ENCODE data around the gene ZC3HAV1.
"Not testable (repeated sequence)": the region's sequence is repeated elsewhere in the genome, so short reads cannot be mapped to it uniquely, and the experiment has no call there.

Gene ZC3HAV1

DNA sequence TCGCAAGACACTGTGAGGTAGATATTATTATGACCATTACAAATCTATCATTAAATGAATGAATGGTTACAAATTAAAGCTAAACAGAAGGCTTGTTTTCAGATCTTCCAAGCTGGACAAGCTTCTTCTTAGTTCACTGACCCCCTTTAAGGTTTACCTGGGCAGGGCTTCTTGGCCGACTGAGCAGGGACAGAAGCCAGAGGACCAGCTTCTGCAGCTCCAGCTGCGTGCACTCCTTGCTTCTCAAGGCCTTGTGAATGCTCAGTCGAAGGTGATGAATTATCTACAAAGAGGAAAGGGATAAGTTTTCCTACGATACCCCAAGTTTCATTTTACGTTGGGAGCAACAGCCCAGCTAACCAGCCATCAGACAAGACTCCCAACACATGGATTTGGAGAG lies 83.0 kb downstream of the ZC3HAV1 start:
- DNase-seq (ENCODE audit: low read depth in 1 of 2, low spot score in 1 of 2), result no peak

DNA sequence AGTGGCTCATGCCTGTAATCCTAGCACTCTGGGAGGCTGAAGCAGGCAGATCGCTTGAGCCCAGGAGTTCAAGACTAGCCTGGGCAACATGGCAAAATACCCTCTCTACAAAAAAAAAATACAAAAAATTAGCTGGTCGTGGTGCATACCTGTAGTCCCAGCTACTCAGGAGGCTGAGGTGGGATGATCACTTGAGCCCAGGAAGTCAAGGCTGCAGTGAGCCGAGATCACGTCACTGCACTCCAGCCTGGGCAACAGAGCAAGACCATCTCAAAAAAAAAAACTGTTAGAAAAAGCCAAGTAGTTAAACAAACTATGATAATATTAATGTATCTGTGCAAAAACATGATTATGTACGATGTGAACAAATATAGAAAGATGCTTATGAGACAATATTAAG lies 83.7 kb downstream of the ZC3HAV1 start:
- DNase-seq (ENCODE audit: low read depth in 1 of 2, low spot score in 1 of 2), result not testable (repeated sequence)

DNA sequence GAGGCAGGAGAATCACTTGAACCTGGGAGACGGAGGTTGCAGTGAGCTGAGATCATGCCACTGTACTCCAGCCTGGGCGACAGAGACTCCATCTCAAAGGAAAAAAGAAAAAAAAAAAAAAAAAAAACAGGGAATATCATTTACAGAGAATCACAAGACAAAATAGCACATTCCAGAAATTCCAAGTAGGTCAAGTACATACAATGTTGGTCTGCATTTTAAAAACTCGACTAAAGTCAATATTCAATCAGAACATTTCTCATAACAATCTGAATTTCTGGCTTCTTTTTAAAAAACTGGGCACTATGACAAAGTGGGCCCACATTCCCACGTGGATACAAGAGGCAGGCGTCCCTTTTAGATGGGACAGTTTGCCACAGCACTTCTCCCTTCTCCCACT lies 86.4 kb downstream of the ZC3HAV1 start:
- no peak for DNase-seq (ENCODE audit: low read depth in 1 of 2, low spot score in 1 of 2)

DNA sequence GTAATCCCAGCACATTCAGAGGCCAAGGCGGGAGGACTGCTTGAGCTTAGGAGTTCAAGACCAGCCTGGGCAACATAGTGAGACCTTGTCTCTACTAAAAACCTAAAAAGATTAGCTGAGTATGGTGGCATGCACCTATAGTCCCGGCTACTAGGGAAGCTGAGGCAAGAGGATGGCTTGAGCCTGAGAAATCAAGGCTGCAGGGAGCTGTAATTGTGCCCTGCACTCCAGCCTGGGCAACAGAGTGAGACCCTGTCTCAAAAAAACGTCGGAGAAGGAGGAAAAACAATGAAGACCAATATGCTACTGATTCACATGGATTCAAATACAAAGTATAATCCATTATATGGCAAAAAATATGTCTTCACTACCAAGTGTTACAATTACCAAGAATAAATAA lies 87.2 kb downstream of the ZC3HAV1 start:
- no peak for DNase-seq (ENCODE audit: low read depth in 1 of 2, low spot score in 1 of 2)

DNA sequence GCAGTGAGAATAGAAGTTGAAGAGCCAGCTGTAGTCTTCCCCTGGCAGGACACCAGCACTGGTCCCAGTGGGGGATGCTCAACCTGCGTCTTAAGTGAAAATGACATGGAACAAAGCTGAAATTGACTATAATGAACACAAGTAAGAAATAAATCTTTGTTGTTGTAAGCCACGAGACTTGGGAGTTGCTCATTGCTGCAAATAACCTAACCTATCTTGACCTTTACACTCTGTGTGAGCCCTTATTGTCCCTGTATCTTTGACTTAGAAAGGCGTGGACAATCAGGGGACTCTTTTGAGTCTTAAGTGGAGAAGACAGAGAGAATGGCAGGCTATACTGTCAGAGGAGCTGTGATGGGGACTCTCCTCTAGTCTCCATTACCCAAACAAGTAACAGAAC lies 90.6 kb downstream of the ZC3HAV1 start:
- DNase-seq (ENCODE audit: low read depth in 1 of 2, low spot score in 1 of 2), result no peak

DNA sequence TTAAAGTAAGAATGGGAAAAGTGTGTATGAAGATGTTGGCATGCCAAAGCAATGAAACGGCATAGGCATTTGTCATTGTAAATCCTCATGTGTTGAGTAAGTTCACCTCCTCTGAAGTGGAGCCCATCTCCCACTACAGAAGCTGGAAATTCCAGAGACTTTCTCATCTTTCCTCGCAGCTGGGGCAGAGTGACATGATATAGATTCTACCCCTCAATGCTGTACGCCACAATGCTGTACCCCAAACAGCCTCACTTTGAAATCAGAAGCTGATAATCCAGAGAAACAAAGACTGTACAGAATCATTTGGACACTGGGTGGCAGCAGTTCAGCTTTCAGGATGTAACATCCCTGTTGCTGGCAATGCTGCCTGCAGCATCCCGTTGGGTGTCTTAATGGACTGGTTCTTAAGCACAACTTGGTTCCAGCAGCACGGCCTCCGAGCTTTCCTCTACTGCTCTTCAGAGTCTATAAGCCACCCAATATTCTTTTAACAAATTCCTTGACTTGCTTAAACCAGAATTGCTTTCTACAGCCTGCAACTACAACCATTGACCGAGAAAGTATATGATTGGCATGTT lies 92.5 kb downstream of the ZC3HAV1 start:
- DNase-seq (ENCODE audit: low read depth in 1 of 2, low spot score in 1 of 2), result peak; percentile 24 to 56

DNA sequence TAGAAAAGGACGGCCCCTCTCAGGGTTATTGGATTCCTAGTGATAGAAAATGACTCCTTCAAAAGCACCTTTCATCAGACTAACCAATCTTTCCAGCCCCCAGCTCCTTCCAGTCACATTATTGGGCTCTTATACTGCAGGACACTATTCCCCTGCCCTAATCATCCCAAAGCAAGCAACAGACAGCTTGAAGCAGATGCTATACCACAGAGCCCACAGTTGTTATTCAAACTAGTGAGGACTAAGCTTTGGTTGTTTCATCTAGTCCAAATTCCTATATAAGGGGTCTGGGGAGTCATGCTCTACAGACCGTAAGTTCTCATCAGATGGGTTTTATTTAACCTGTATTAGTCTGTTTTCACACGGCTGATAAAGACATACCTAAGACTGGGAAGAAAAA lies 98.1 kb downstream of the ZC3HAV1 start:
- no peak for DNase-seq (ENCODE audit: low read depth in 1 of 2, low spot score in 1 of 2)

DNA sequence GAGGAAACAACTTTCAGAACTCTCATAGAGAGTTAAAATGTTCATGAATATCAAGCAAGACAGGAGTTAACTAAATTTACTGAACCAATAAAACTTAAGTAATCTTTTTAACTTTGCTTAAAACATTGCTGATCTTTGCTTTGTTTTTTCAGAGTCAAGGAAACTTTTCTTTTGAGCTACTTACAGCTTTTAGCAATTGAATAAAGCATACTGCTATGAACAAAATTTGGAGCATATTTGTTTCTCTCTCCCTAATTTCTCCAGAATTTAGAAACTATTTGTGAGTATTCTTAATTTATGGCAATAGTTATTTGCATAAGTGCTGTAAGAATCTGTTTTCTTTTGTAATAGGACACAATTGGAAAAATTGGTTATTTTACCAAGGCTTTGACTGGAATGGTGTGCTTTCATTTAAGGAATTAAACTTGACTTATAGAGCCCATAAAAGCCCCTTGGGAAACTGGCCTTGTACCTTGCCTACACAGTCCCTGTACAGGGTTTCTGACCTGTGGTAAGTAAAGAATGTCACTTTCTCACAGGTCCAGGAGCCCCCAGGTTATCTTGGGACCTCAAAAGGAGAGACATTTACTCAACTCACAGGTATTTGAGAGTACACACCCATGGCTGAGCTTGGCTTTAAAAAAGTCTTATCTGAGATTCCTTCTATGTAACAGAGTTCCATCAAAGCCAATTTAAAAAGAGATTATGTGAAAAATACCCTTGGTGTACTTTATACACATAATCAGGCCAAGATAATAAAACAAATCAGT lies 105.0 kb downstream of the ZC3HAV1 start:
- no peak for DNase-seq (ENCODE audit: low read depth in 1 of 2, low spot score in 1 of 2)

DNA sequence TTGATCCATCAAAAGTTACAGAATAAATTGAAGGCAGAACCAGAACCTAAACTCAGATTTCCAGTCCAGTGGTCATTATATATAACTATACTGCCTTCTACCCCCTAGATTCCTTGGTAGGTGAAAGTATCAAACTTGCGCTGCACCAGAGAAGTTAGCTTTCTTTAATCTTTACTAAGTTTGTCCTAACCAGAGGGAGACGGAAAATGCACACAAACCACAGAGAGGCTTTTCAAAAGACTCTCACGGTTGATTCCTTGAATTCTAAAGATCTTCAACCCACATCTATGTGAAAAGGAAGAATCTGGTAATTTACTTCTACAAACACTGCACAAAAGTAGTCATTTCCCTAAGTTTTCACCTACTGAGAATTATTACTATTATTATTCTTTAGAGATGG lies 110.1 kb downstream of the ZC3HAV1 start:
- DNase-seq (ENCODE audit: low read depth in 1 of 2, low spot score in 1 of 2), result no peak
